ENCODE data around the gene CARD10. TPM values are rescaled to one million over a fixed set of nuclear protein-coding genes. Genes with fewer than 3 reads are reported as not detected.
"Not testable (repeated sequence)": the region's sequence is repeated elsewhere in the genome, so short reads cannot be mapped to it uniquely, and the experiment has no call there.

The CARD10 gene
- total RNA-seq, 3 donors from 2014 or later (not counting 1 experiment from before 2014, with no cell fraction given) = 0.09 to 0.16 (median 0.10) TPM

- ATAC-seq = no peak
- Mint-ChIP-seq H3K27ac (no peak overlapping the region), H3K27me3 (ENCODE audit: low read depth in 2 of 2) (peaks cover 14 to 42% of the 10 kb centered on the region in 2 donors)
Observed at GRCh38 chr22:37555029-37555428, 35.8 kb upstream of the CARD10 start.

GRCh38 chr22:37553725-37554124 lies 34.5 kb upstream of the CARD10 start:
- Mint-ChIP-seq H3K27me3 (ENCODE audit: low read depth in 2 of 2) (peaks cover 14 to 36% of the 10 kb centered on the region in 2 donors), H3K27ac (no peak overlapping the region)
- H3K27me3 ChIP-seq (ENCODE audit: control insufficient read depth, insufficient read depth, low read length) = no peaks in the 10 kb centered on the region

More at GRCh38 chr22:37555029-37555428, 35.8 kb upstream of the CARD10 start:
- no peak for DNase-seq
- Histone ChIP-seq H3K36me3 (ENCODE audit: control insufficient read depth, insufficient read depth, low read length) (no peaks in the 10 kb centered on the region), H3K4me3 (ENCODE audit: low read length) (no peak overlapping the region), H3K27me3 (ENCODE audit: control insufficient read depth, insufficient read depth, low read length) (no peaks in the 10 kb centered on the region), H3K27ac (ENCODE audit: low read length) (no peak overlapping the region), H3K4me1 (ENCODE audit: control insufficient read depth, insufficient read depth, low read length) (no peaks in the 10 kb centered on the region), H3K9me3 (ENCODE audit: control insufficient read depth, insufficient read depth, low read length) (no peaks in the 10 kb centered on the region)
- Mint-ChIP-seq H3K9me3 (no peaks in the 10 kb centered on the region), H3K4me3 (no peak overlapping the region), H3K36me3 (no peaks in the 10 kb centered on the region), H3K4me1 (peaks cover 0 to 4% of the 10 kb centered on the region in 2 donors)
- intact Hi-C loops (cut with micrococcal nuclease) = no loop called here
- TF ChIP-seq CTCF (IDR thresholded peaks at IDR 0.05) = no peak

GRCh38 chr22:37552524-37553163 lies 33.4 kb upstream of the CARD10 start:
- no peak for DNase-seq
- WGBS (ENCODE audit: insufficient coverage) = 84% methylated on average over 16 of the region's 16 CpGs
- H3K4me3 ChIP-seq (ENCODE audit: low read length) = no peak overlapping the region
- H3K36me3 ChIP-seq (ENCODE audit: control insufficient read depth, insufficient read depth, low read length) = no peaks in the 10 kb centered on the region
- H3K27me3 ChIP-seq (ENCODE audit: control insufficient read depth, insufficient read depth, low read length) = no peaks in the 10 kb centered on the region
- TF ChIP-seq CTCF (IDR thresholded peaks at IDR 0.05) = no peak
- H3K27ac ChIP-seq (ENCODE audit: low read length) = no peak overlapping the region
- Mint-ChIP-seq H3K4me1 (peaks cover 0 to 4% of the 10 kb centered on the region in 2 donors), H3K27ac (no peak overlapping the region), H3K36me3 (no peaks in the 10 kb centered on the region), H3K27me3 (ENCODE audit: low read depth in 2 of 2) (peaks cover 10 to 28% of the 10 kb centered on the region in 2 donors), H3K9me3 (no peaks in the 10 kb centered on the region), H3K4me3 (no peak overlapping the region)
- intact Hi-C loops (cut with micrococcal nuclease) = no loop called here
- no peaks in the 10 kb centered on the region for H3K9me3 ChIP-seq (ENCODE audit: control insufficient read depth, insufficient read depth, low read length)
- ATAC-seq = no peak
- H3K4me1 ChIP-seq (ENCODE audit: control insufficient read depth, insufficient read depth, low read length) = no peaks in the 10 kb centered on the region

More at GRCh38 chr22:37553725-37554124, 34.5 kb upstream of the CARD10 start:
- DNase-seq (no peak), ATAC-seq (no peak)
- no peak for TF ChIP-seq CTCF (IDR thresholded peaks at IDR 0.05)
- Histone ChIP-seq H3K4me3 (ENCODE audit: low read length) (no peak overlapping the region), H3K4me1 (ENCODE audit: control insufficient read depth, insufficient read depth, low read length) (no peaks in the 10 kb centered on the region), H3K27ac (ENCODE audit: low read length) (no peak overlapping the region), H3K36me3 (ENCODE audit: control insufficient read depth, insufficient read depth, low read length) (no peaks in the 10 kb centered on the region), H3K9me3 (ENCODE audit: control insufficient read depth, insufficient read depth, low read length) (no peaks in the 10 kb centered on the region)
- Mint-ChIP-seq H3K9me3 (no peaks in the 10 kb centered on the region), H3K4me1 (peaks cover 0 to 4% of the 10 kb centered on the region in 2 donors), H3K36me3 (no peaks in the 10 kb centered on the region), H3K4me3 (no peak overlapping the region)
- intact Hi-C loops (cut with micrococcal nuclease) = no loop called here
- 84% methylated on average over 9 of the region's 9 CpGs for WGBS (ENCODE audit: insufficient coverage)

GRCh38 chr22:37551981-37552380 lies 32.8 kb upstream of the CARD10 start:
- peaks cover 3 to 22% of the 10 kb centered on the region in 2 donors for H3K27me3 Mint-ChIP-seq (ENCODE audit: low read depth in 2 of 2)
- WGBS (ENCODE audit: insufficient coverage) = 92% methylated on average over 6 of the region's 6 CpGs
- no peak for TF ChIP-seq CTCF (IDR thresholded peaks at IDR 0.05)
- Histone ChIP-seq H3K4me3 (ENCODE audit: low read length) (no peak overlapping the region), H3K4me1 (ENCODE audit: control insufficient read depth, insufficient read depth, low read length) (no peaks in the 10 kb centered on the region), H3K27me3 (ENCODE audit: control insufficient read depth, insufficient read depth, low read length) (no peaks in the 10 kb centered on the region), H3K27ac (ENCODE audit: low read length) (no peak overlapping the region), H3K36me3 (ENCODE audit: control insufficient read depth, insufficient read depth, low read length) (no peaks in the 10 kb centered on the region), H3K9me3 (ENCODE audit: control insufficient read depth, insufficient read depth, low read length) (no peaks in the 10 kb centered on the region)
- no peaks in the 10 kb centered on the region for H3K9me3 Mint-ChIP-seq
- ATAC-seq = no peak
- no peak for DNase-seq
- no peak overlapping the region for H3K4me3 Mint-ChIP-seq
- H3K27ac Mint-ChIP-seq = no peak overlapping the region
- peaks cover 0 to 3% of the 10 kb centered on the region in 2 donors for H3K4me1 Mint-ChIP-seq
- intact Hi-C loops (cut with micrococcal nuclease) = no loop called here
- H3K36me3 Mint-ChIP-seq = no peaks in the 10 kb centered on the region

- H3K4me3 ChIP-seq (ENCODE audit: low read length); H3K27ac Mint-ChIP-seq; H3K36me3 Mint-ChIP-seq; H3K36me3 ChIP-seq (ENCODE audit: control insufficient read depth, insufficient read depth, low read length); H3K4me1 ChIP-seq (ENCODE audit: control insufficient read depth, insufficient read depth, low read length); H3K4me3 Mint-ChIP-seq; H3K27me3 ChIP-seq (ENCODE audit: control insufficient read depth, insufficient read depth, low read length); H3K9me3 ChIP-seq (ENCODE audit: control insufficient read depth, insufficient read depth, low read length); H3K9me3 Mint-ChIP-seq; H3K27ac ChIP-seq (ENCODE audit: low read length); ATAC-seq; intact Hi-C loops (cut with micrococcal nuclease); DNase-seq; H3K4me1 Mint-ChIP-seq: not testable (repeated sequence)
- H3K27me3 Mint-ChIP-seq (ENCODE audit: low read depth in 2 of 2) = peaks cover 0 to 19% of the 10 kb centered on the region in 2 donors
- WGBS (ENCODE audit: insufficient coverage) = 93% methylated on average over 9 of the region's 9 CpGs
Observed at GRCh38 chr22:37550921-37551320, 31.7 kb upstream of the CARD10 start.

All from natural killer cell (primary cell).